ENCODE results near the gene ECE2. TPM values are rescaled to one million over a fixed set of nuclear protein-coding genes. Genes with fewer than 3 reads are reported as not detected.
"Not testable (repeated sequence)": the region's sequence is repeated elsewhere in the genome, so short reads cannot be mapped to it uniquely, and the experiment has no call there.

Gene ECE2
- total RNA-seq, 1 donor from 2014 or later: not detected

- TF ChIP-seq CTCF (conservative IDR thresholded peaks at IDR 0.05): no peak
- Mint-ChIP-seq H3K27ac (peak overlapping the region; percentile 53), H3K27me3 (peaks cover 65% of the 10 kb centered on the region), H3K36me3 (peaks cover 4% of the 10 kb centered on the region), H3K4me3 (peak overlapping the region; percentile 89), H3K4me1 (ENCODE audit: unreplicated experiment) (peaks cover 10% of the 10 kb centered on the region), H3K9me3 (no peaks in the 10 kb centered on the region)
- DNase-seq (ENCODE audit: extremely low spot score, unreplicated experiment): no peak
Measured at GRCh38 chr3:184259878-184260723, 15.7 kb upstream of the ECE2 start.

- TF ChIP-seq CTCF (conservative IDR thresholded peaks at IDR 0.05): no peak
- peaks cover 4% of the 10 kb centered on the region for H3K36me3 Mint-ChIP-seq
- H3K4me1 Mint-ChIP-seq (ENCODE audit: unreplicated experiment): peaks cover 10% of the 10 kb centered on the region
- H3K27ac Mint-ChIP-seq: peak overlapping the region; percentile 53
- H3K9me3 Mint-ChIP-seq: no peaks in the 10 kb centered on the region
- H3K27me3 Mint-ChIP-seq: peaks cover 68% of the 10 kb centered on the region
- peak overlapping the region; percentile 89 for H3K4me3 Mint-ChIP-seq
- no peak for DNase-seq (ENCODE audit: extremely low spot score, unreplicated experiment)
Measured at GRCh38 chr3:184260724-184261269, 15.0 kb upstream of the ECE2 start.

GRCh38 chr3:184261270-184261853 lies 14.5 kb upstream of the ECE2 start, which contains the start of gene CAMK2N2:
Gene CAMK2N2 (minus strand): TSS chr3:184261553. CDS start chr3:184261285, 268 bp downstream.
- no peak for DNase-seq (ENCODE audit: extremely low spot score, unreplicated experiment)
- H3K36me3 Mint-ChIP-seq: peaks cover 4% of the 10 kb centered on the region
- peak within 1 kb of the TSS; percentile 89 for H3K4me3 Mint-ChIP-seq
- peak within 1 kb of the TSS; percentile 53 for H3K27ac Mint-ChIP-seq
- H3K9me3 Mint-ChIP-seq: no peaks in the 10 kb centered on the region
- peaks cover 10% of the 10 kb centered on the region for H3K4me1 Mint-ChIP-seq (ENCODE audit: unreplicated experiment)
- peaks cover 72% of the 10 kb centered on the region for H3K27me3 Mint-ChIP-seq
- no peak for TF ChIP-seq CTCF (conservative IDR thresholded peaks at IDR 0.05)

GRCh38 chr3:184261854-184262763 lies 13.7 kb upstream of the ECE2 start:
- no peak for DNase-seq (ENCODE audit: extremely low spot score, unreplicated experiment)
- TF ChIP-seq CTCF (conservative IDR thresholded peaks at IDR 0.05): no peak
- Mint-ChIP-seq H3K36me3 (peaks cover 4% of the 10 kb centered on the region), H3K9me3 (no peaks in the 10 kb centered on the region), H3K4me3 (peak overlapping the region; percentile 88), H3K27me3 (peaks cover 75% of the 10 kb centered on the region), H3K27ac (peak overlapping the region; percentile 14), H3K4me1 (ENCODE audit: unreplicated experiment) (peaks cover 10% of the 10 kb centered on the region)

- Mint-ChIP-seq H3K4me3 (peak overlapping the region; percentile 79), H3K9me3 (no peaks in the 10 kb centered on the region), H3K36me3 (peaks cover 4% of the 10 kb centered on the region), H3K27me3 (peaks cover 75% of the 10 kb centered on the region), H3K4me1 (ENCODE audit: unreplicated experiment) (peaks cover 10% of the 10 kb centered on the region), H3K27ac (no peak overlapping the region)
- TF ChIP-seq CTCF (conservative IDR thresholded peaks at IDR 0.05): no peak
- no peak for DNase-seq (ENCODE audit: extremely low spot score, unreplicated experiment)
Measured at GRCh38 chr3:184262764-184263179, 13.1 kb upstream of the ECE2 start.

GRCh38 chr3:184267249-184267648 lies 8.6 kb upstream of the ECE2 start:
- H3K27me3 Mint-ChIP-seq: peaks cover 57% of the 10 kb centered on the region
- H3K36me3 Mint-ChIP-seq; H3K4me3 Mint-ChIP-seq; H3K9me3 Mint-ChIP-seq; H3K27ac Mint-ChIP-seq; DNase-seq (ENCODE audit: extremely low spot score, unreplicated experiment); H3K4me1 Mint-ChIP-seq (ENCODE audit: unreplicated experiment): not testable (repeated sequence)
